ENCODE results near the gene ZBP1. TPM values are rescaled to one million over a fixed set of nuclear protein-coding genes. Genes with fewer than 3 reads are reported as not detected.

ZBP1 gene
- polyA plus RNA-seq, 1 of the 3 experiments (the other 2 are of a cell fraction): not detected

DNA sequence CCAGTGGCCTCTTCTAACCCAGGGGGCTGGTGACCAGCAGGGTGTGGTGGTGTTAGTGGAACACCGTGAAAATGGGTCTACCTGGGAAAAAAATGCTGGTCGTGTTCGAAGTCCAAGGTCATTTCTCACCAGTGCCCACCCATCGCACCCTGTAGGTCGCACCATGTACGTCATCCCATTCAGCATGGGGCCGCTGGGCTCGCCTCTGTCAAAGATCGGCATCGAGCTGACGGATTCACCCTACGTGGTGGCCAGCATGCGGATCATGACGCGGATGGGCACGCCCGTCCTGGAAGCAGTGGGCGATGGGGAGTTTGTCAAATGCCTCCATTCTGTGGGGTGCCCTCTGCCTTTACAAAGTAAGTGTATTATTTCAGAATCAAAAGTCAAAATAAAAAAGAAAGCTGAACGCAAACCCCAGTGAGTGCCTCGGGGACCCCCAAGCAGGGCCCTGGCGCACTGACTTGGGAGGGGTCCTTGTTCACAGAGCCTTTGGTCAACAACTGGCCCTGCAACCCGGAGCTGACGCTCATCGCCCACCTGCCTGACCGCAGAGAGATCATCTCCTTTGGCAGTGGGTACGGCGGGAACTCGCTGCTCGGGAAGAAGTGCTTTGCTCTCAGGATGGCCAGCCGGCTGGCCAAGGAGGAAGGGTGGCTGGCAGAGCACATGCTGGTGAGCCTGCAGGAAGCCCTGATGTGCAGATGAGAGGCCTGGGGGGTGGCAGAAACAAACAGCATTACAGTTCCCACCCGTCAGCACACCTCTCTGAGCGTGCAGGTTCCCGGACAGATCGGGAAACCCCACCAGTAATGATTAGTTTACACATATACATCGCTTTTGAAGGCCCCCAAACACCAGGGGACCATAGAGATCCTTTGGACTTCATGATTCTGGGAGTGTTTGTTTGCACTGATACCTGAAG is 57.4 kb downstream of the ZBP1 start (continued):
- TF ChIP-seq ZBTB33 (IDR thresholded peaks at IDR 0.05; ENCODE audit: borderline replicate concordance, low read depth) (no peak), TCF12 (IDR thresholded peaks at IDR 0.05) (no peak), PBX3 (IDR thresholded peaks at IDR 0.05) (no peak), FOSL2 (IDR thresholded peaks at IDR 0.05; ENCODE audit: borderline replicate concordance, low read depth) (no peak)

DNA sequence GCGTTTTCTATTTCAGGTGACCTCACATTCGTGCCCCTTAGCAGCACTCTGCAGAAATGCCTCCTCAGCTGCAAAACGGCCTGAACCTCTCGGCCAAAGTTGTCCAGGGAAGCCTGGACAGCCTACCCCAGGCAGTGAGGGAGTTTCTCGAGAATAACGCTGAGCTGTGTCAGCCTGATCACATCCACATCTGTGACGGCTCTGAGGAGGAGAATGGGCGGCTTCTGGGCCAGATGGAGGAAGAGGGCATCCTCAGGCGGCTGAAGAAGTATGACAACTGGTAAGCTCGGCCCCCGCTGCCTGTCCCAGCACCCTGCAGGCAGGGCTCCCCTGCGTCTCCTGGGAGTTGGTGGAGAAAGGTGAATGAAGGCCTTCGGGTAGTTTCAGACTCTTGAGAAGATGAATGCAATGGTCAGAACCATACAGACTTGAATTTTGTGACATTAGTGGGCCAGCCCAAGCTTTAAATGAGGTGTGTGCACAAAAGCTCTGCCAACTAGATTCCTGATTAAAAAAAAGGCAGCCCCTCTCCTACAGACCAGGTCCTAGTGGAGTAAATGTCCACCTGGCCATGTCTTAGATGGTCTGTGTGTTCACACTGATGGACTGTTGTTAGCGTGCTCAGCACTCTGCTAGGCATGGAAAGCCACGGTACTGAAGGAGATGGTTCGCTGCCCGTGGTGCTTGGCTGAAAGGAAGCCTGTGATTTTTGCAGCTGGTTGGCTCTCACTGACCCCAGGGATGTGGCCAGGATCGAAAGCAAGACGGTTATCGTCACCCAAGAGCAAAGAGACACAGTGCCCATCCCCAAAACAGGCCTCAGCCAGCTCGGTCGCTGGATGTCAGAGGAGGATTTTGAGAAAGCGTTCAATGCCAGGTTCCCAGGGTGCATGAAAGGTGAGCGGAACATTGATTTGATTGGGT is 58.6 kb downstream of the ZBP1 start:
- 44% methylated on average over 15 of the region's 24 CpGs for WGBS (ENCODE audit: low lambda C conversion rate)
- POLR2A ChIA-PET: no interaction called here

GRCh38 chr20:57560554-57561355 is 59.5 kb downstream of the ZBP1 start, which contains the start of gene PCK1:
Gene PCK1 (plus strand): TSS chr20:57561110. CDS start chr20:57561412, 302 bp downstream.
- WGBS (ENCODE audit: low lambda C conversion rate): 54% methylated on average over 14 of the region's 14 CpGs
- Histone ChIP-seq H3K9me3 (no peaks in the 10 kb centered on the region), H3K27me3 (ENCODE audit: insufficient read depth) (peaks cover 34% of the 10 kb centered on the region), H3K4me2 (no peak within 1 kb of the TSS), H3K27ac (ENCODE audit: low read depth in 2 of 2, low read length in 1 of 2) (no peak within 1 kb of the TSS), H4K20me1 (ENCODE audit: insufficient read depth) (no peaks in the 10 kb centered on the region), H3K79me2 (ENCODE audit: insufficient read depth) (no peaks in the 10 kb centered on the region), H3F3A (replicated peaks; ENCODE audit: insufficient read depth) (no peaks in the 10 kb centered on the region), H2AFZ (ENCODE audit: low read depth) (no peak within 1 kb of the TSS), H3K9me2 (no peaks in the 10 kb centered on the region), H3K36me3 (replicated peaks in 1 of 2; ENCODE audit: control insufficient read depth in 1 of 2, insufficient read depth in 2 of 2, low read length in 1 of 2) (no peaks in the 10 kb centered on the region), H3K4me1 (ENCODE audit: control insufficient read depth in 1 of 2, insufficient read depth in 2 of 2, low read depth in 1 of 2, low read length in 1 of 2) (no peaks in the 10 kb centered on the region), H3K9ac (no peak within 1 kb of the TSS), H3K4me3 (ENCODE audit: low read depth in 2 of 2, low read length in 1 of 2) (no peak within 1 kb of the TSS)
- ChIA-PET POLR2A (no interaction called here), CTCF (no interaction called here)
- no peak for DNase-seq
- TF ChIP-seq, protein P1, sequence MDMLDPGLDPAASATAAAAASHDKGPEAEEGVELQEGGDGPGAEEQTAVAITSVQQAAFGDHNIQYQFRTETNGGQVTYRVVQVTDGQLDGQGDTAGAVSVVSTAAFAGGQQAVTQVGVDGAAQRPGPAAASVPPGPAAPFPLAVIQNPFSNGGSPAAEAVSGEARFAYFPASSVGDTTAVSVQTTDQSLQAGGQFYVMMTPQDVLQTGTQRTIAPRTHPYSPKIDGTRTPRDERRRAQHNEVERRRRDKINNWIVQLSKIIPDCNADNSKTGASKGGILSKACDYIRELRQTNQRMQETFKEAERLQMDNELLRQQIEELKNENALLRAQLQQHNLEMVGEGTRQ (IDR thresholded peaks at IDR 0.05; ENCODE audit: borderline replicate concordance, low read depth, low read length): no peak
- TF ChIP-seq PBX3 (IDR thresholded peaks at IDR 0.05) (no peak), ELF1 (IDR thresholded peaks at IDR 0.05) (no peak), NFIC (IDR thresholded peaks at IDR 0.05; ENCODE audit: borderline replicate concordance) (no peak)
- TF ChIP-seq, protein P2, sequence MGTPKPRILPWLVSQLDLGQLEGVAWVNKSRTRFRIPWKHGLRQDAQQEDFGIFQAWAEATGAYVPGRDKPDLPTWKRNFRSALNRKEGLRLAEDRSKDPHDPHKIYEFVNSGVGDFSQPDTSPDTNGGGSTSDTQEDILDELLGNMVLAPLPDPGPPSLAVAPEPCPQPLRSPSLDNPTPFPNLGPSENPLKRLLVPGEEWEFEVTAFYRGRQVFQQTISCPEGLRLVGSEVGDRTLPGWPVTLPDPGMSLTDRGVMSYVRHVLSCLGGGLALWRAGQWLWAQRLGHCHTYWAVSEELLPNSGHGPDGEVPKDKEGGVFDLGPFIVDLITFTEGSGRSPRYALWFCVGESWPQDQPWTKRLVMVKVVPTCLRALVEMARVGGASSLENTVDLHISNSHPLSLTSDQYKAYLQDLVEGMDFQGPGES (IDR thresholded peaks at IDR 0.05; ENCODE audit: low read depth, low read length): no peak
- TF ChIP-seq, protein P3, sequence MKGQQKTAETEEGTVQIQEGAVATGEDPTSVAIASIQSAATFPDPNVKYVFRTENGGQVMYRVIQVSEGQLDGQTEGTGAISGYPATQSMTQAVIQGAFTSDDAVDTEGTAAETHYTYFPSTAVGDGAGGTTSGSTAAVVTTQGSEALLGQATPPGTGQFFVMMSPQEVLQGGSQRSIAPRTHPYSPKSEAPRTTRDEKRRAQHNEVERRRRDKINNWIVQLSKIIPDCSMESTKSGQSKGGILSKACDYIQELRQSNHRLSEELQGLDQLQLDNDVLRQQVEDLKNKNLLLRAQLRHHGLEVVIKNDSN (IDR thresholded peaks at IDR 0.05; ENCODE audit: borderline replicate concordance, low read depth): no peak

More for the DNA sequence above, 58.6 kb downstream of the ZBP1 start:
- CTCF ChIA-PET: interaction anchor here (0.9 kb wide), 1 partner anchor 49 kb away, joined by 4 read pairs; no protein-coding TSS in a partner anchor
- Histone ChIP-seq H3K4me2 (no peak overlapping the region), H3K27me3 (ENCODE audit: insufficient read depth) (peaks cover 38% of the 10 kb centered on the region), H3K9me3 (no peaks in the 10 kb centered on the region), H4K20me1 (ENCODE audit: insufficient read depth) (no peaks in the 10 kb centered on the region), H2AFZ (ENCODE audit: low read depth) (no peak overlapping the region), H3F3A (replicated peaks; ENCODE audit: insufficient read depth) (no peaks in the 10 kb centered on the region), H3K4me3 (ENCODE audit: low read depth in 2 of 2, low read length in 1 of 2) (no peak overlapping the region), H3K27ac (ENCODE audit: low read depth in 2 of 2, low read length in 1 of 2) (no peak overlapping the region), H3K79me2 (ENCODE audit: insufficient read depth) (no peaks in the 10 kb centered on the region), H3K9ac (no peak overlapping the region), H3K36me3 (replicated peaks in 1 of 2; ENCODE audit: control insufficient read depth in 1 of 2, insufficient read depth in 2 of 2, low read length in 1 of 2) (no peaks in the 10 kb centered on the region), H3K4me1 (ENCODE audit: control insufficient read depth in 1 of 2, insufficient read depth in 2 of 2, low read depth in 1 of 2, low read length in 1 of 2) (no peaks in the 10 kb centered on the region), H3K9me2 (no peaks in the 10 kb centered on the region)
- no peak for TF ChIP-seq ELF1 (IDR thresholded peaks at IDR 0.05)
- no peak for TF ChIP-seq FOXJ3 (CRISPR knock-in tag; IDR thresholded peaks at IDR 0.05)
- TF ChIP-seq CHD2 (IDR thresholded peaks at IDR 0.05; ENCODE audit: low read length, partially characterized antibody): no peak
- DNase-seq: no peak
